Measurements from ENCODE around the gene PDE6B.
"Not testable (repeated sequence)": the region's sequence is repeated elsewhere in the genome, so short reads cannot be mapped to it uniquely, and the experiment has no call there.

Gene PDE6B

DNA sequence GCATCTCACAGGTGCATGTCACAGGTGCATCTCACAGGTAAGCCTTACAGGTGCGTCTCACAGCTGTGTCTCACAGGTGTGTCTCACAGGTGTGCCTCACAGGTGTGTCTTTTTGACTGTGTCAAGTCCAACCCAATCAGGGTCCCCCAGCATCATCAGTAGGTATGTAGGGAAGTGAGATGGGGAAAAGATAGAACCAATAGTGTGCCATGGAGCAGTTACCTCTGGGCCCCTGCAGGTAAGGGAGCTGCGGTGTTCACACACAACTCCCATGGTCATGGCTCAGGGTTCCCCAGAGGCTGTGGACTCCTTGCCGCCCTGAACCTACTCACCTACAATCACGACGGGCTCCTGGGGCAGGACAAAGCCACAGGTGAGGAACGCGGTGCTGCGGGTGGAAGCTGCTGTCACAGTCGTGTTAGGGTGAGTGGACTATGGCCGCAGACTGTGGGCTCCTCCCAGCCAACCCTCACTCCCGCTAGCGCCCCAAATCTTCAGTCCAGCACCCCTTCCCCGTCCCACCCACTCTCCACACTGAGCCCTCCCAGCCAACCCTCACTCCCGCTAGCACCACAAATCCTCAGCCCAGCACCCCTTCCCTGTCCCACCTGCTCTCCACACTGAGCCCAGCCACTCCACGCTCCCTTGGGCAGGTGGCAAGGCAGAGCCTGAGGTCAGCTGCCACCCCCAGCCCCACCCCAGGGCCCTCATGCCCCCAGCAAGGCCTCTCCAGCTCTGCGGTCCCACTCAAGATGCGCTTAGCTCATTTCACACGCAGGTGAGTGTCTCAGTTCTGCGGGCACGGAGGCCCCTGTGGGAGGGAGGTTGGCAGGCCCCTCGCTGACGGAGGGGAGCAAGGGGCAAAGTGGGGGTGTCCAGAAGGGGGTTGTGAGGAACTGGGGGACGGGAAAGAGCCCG is 2.1 kb upstream of the PDE6B start:
- DNase-seq: no peak

DNA sequence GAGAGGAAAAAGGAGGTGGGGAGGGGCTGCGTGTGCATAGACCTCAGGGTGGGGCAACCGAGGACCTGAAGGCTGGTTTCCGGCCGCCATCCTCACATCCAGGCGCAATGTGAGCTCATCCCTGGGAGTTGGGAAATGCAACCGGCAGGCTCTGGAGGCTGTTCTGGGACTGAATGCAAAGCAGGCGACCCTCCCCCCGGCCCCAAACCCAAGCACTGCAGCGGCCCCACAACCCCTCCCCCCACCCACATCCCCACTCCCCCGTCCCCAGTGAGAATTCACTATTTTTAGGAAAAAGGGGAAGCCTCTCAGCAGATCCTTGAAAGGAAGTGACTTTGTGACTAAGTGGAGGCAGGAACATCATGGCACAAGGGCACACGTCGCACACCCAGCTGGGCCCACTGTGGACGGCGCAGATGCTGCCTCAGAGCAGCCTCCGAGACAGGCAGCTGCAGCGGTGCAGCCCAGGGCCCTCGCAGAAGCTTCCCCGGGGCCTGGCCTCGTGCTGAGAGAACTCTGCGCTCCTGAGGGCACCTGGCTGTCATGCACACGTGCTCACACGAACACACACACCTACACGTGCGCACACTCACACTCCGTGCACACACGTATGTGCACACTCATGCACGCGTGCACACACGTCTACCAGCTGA is 1.3 kb upstream of the PDE6B start:
- DNase-seq: no peak

DNA sequence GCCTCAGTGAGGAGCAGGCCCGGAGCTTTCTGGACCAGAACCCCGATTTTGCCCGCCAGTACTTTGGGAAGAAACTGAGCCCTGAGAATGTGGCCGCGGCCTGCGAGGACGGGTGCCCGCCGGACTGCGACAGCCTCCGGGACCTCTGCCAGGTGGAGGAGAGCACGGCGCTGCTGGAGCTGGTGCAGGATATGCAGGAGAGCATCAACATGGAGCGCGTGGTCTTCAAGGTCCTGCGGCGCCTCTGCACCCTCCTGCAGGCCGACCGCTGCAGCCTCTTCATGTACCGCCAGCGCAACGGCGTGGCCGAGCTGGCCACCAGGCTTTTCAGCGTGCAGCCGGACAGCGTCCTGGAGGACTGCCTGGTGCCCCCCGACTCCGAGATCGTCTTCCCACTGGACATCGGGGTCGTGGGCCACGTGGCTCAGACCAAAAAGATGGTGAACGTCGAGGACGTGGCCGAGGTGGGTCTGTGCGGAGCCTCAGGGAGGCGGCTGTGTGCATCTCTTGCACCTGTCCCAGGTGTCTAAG is 323 bp downstream of the PDE6B start:
- no peak for DNase-seq

DNA sequence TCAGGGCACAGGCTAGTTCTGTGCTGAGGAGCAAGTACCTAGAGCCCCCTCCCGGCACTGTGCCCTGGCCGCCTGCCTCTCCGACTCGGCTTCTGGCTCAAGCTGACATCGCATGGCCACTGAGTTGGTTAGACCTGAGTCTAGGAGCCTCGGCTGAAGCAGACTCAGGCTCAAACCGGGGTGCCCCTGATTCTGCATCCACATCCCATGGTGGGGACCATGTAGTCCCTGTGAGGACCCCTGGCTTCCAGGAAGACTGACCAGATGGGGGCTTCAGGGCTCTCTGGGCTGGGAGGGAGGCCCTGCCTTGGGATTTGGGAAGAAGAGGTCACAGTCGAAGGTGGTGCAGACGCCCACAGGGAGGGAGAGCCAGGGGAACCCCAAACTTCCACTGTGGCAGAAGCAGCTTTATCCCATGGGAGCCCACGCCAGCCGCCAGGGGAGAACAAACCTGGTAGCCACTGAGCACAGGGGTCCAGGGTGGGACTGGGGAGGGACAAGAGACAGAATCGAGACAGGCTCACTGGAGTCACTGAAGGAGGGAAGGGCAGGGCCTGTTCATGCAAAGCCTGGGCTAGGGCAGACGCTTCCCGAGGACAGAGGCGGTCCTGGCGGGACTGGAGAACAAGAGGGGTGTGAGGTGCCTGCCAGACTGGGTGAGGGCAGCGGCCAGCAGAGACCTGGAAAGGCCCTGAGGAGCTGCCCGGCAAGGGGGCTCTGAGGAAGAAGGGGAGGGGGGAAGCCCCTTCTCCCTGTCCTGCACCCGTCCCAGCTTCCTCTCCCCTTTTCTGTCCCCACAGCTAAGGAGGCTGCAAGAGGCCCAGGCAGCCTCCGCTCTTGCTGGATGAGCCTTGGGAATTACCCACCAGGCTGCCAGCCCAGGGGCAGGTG is 1.1 kb downstream of the PDE6B start:
- no peak for DNase-seq

DNA sequence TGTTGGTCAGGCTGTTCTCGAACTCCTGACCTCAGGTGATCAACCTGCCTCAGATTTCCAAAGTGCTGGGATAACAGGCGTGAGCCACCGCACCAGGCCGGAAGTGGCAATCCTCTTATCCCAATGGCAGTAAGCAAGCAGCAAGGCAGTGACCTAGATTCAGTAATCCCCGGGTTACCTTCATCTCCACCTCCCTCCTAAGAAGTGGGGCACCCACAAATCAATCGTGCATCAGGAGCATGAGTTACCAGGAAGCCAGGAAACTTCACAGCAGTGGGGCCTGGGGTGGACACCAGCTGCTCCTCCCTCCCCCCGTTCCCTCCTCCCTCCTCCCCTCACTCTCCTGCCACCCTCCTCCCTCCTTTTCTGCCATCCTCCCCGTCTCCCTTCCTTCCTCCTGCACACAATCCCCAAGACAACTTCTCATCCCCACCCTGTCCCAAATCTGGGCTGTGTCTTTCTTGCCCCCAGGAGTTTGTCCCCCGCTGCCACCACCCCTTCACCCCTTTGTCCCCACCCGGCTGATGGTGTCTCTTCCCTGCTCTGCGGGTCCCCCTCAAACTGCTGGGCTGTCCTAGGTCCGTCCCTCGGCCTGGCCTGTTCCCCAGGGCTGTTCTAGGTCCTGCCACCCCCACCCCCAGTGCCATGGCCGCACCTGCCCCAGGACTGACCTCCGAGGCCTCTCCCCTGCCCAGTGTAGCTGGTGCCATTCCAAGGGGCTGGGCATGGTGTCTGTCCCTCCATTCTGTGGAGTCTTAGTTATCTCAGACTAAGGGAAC is 2.2 kb downstream of the PDE6B start:
- DNase-seq: no peak

DNA sequence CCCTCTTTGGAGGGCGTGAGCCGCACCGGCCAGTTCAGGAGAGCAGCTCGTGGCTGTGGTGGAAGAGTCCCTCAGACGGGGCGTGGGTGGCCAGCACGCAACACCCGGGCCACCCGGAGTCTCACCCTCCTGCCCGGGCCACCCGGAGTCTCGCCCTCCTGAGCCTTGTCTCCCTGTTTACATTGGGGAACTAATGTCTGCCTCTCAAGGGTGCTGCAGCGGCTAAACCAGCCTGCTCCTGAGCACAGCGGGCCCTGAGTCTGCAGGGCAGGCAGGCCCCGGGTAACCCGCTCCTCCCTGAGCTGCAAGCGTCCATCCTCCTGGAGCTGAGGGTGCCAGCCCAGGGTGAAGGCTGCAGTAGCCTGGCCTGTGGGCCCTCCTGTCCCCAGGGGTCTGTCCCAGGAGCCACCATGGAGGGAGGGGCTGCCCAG is 3.0 kb downstream of the PDE6B start:
- DNase-seq: no peak

DNA sequence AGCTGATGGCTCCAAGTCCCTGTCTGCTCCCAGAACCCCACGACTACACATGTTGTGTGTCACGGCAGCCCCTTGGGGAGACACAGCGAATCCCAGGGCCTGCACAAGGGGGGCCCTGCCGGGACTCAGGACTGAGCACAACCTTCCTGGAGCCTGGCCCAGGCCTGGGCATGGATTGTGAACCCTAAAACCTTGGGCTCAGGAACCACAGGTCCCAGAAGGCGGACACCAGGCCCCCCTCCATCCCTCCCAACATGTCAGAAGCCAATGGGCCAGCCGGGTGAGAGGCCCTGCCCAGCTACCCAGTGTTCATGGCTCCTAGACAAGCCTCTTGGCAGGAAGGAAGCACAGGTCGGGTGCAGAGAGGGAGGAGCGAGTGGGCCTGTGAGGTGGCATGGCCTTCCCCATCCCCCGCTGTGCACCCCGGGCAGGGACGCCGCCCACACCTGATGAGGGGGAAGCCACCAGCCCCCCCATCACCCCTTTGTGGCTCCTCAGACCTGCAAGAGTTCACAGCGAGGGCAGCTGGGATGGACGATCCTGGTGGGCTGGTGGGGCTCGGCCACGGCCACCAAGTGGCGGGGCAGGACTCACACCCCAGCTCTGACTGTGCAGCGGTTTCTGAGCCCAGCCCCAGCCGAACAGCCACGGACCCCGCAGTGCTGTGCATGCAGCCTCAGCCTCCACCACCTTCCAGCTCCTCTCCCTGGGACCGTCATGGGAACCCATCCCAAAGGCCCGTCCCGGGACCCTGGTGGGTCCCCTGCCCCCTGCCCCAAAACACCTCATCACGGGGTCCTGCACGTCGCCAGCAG is 3.7 kb downstream of the PDE6B start:
- no peak for DNase-seq

DNA sequence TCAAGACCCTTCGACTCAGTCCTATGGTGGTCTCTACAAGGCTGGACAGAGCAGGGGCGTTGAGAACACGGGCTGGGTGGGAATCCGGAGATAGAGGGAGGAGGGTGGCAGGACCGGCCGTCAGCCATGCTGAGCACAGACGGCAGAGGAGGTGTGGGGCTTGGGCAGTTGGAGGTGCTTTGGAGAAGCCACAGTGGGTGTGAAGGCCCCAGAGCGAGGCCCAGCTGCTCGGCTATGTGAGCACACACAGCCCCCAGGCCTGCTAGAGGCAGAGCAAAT is 4.2 kb downstream of the PDE6B start:
- DNase-seq: no peak

DNA sequence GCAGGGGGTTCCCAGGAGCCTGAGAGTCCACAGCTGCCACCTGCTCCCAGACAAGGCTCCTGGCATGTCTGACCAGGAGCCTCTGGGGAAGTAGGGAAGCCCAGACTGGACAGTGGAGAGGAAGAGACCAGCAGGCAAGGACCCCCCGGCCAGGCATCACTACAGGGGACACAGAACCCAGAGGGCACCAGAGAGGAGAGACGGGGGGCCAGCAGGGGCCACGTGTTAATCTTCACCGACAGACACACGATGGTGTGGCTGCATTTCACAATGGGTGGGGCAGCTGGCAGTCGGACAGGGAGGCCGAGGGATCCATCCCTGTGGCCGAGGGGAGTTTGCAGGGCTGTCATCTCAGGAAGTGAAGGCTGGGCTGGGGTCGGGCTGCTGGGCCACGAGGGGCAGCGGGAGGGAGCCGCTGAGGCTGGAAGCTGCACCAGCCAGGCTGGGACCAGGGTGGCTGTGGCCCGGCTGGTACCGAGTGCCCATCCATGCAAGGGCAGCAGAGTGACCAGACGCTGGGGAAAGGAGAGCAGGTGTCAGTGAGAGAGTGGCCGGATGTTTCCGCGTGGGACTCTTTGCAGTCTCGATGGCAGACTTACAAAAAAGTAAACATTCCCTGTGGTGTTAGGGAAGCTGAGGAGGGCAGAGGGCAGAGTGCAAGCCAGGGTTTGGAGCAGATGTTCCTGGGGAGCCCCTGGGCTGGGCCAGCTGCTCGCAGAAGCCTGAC is 4.7 kb downstream of the PDE6B start:
- DNase-seq: no peak

DNA sequence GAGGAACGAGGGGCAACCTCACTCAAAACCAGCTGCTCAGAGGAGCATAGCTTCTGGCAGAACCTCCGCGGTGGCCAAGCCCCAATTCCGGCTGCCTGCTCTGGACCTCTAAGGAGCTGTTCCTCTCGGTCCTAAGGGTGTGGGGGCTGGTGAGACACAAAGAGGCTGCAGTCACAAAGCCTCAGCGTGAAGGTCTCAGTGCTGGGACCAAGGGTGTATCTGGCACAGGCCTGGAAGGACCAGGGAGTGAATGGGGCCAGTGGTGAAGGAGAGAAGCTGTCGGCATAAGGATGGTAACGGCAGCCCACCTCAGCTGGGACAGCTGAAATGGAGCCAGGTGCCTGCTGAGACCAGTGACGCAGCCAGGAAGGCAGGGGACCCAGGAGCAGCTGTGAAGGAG is 5.3 kb downstream of the PDE6B start:
- DNase-seq: no peak

DNA sequence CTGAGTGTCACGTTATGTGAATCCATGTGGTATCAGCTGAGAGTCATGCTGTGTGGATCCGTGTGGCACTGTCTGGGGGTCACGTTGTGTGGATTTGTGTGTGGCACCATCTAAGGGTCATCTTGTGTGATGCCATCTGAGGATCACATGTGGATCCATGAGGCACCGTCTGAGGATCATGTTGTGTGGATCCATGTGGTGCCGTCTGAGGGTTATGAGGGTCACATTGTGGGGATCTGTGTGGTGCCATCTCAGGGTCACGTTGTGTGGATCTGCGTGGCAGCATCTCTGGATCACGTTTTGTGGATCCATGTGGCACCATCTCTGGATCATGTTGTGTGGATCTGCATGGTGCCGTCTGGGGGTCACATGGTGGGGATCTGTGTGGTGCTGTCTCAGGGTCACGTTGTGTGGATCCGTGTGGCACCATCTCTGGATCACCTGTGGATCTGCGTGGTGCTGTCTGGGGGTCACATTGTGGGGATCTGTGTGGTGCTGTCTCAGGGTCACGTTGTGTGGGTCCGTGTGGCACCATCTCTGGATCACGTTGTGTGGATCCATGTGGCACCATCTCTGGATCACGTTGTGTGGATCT is 6.9 kb downstream of the PDE6B start:
- DNase-seq: no peak

DNA sequence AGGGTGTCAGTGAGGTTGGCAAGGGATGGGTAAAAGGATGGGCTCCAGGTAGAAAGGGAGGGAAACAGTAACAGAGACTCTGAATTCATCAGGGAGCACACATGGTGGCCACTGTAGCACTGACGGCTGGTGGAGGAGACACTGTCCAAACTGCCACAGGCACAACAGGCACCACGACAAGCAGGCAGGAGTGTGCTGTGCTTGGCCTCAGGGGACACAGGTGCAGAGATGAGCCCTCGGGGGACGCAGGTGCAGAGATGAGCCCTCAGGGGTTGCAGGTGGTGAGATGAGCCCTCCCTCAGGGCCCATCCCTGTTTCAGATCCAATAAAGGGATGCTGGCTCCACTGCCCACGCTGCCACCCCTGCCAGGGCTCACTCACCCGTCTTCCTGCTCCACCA is 7.6 kb downstream of the PDE6B start:
- no peak for DNase-seq

DNA sequence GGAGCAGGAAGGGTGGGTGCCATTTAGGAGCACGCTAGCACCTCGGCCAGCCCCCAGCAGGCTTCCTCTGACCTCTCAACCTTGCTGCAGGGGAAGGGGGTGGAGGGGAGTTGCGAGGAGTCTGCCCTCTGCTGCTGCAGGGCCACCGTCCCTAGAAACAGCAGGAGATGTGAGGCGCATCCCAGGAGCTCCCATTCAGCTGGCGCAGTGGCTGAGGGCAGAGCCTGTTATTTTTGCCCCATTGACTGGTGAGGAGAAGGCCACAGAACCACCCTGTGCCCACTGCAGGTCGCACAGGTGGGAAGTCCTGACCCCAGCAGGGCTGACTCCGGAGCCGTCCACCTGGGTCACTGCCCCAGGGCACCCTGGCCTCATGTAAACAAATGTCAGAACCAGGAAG is 8.0 kb downstream of the PDE6B start:
- DNase-seq: no peak

DNA sequence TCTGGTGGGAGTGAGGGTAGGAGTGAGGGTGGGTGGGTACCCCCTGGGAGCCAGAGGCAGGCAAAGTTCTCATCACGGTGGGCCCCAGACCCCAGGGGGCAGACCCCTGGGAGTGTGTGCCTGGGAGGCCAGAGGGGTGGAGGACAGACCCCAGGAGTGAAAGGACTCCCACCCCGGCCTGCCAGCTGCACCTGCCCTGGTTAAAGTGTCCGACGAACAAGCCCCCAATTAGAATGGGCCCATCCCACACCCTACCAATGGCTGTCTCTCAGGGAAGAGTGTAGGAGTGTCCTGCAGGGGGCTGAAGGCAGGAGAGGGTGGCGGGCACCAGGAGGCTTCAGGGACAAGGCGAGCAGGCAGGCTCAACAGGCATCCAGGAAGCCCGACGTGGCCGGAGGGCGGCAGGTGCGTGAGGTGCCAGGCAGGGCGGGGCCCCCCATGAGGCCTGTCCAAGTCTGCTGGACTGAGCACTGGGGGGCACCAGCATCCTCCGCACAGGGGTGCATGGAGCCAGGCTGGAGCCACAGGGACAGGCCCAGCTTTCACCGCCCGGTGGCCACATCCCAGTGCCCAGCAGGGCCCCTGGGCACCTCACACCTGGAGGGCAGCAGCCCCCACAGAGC is 8.7 kb downstream of the PDE6B start:
- DNase-seq: no peak

DNA sequence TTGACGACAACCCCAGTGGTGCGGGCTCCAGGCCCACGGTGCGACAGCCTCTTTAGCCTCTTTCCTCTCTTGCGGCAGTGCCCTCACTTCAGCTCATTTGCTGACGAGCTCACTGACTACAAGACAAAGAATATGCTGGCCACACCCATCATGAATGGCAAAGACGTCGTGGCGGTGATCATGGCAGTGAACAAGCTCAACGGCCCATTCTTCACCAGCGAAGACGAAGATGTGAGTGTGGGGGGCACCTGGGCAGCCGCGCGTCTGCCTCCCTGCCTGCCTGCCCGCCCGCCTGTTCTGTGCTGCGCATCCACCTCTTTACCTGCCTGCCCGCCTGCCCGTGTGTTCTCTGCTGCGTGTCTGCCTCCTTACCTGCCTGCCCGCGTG is 9.2 kb downstream of the PDE6B start:
- no peak for DNase-seq

DNA sequence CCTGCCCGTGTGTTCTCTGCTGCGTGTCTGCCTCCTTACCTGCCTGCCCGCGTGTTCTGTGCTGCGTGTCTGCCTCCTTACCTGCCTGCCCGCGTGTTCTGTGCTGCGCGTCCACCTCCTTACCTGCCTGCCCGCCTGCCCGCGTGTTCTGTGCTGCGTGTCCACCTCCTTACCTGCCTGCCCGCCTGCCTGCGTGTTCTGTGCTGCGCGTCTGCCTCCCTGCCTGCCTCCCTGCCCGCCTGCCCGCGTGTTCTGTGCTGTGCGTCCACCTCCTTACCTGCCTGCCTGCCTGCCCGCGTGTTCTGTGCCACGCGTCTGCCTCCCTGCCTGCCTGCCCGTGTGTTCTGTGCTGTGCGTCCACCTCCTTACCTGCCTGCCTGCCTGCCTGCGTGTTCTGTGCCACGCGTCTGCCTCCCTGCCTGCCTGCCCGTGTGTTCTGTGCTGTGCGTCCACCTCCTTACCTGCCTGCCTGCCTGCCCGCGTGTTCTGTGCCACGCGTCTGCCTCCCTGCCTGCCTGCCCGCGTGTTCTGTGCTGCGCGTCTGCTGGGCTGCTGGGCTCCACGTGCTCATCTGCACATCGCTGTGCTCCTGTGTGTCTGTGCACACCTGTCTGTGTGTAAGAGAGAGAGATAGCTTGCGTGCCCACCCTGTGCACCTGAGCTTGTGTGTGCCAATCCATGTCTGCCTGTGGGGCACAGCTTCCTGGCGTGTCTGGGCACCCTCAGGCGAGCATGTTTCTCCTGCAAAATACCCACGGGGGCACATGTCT is 9.9 kb downstream of the PDE6B start:
- not testable (repeated sequence) for DNase-seq

DNA sequence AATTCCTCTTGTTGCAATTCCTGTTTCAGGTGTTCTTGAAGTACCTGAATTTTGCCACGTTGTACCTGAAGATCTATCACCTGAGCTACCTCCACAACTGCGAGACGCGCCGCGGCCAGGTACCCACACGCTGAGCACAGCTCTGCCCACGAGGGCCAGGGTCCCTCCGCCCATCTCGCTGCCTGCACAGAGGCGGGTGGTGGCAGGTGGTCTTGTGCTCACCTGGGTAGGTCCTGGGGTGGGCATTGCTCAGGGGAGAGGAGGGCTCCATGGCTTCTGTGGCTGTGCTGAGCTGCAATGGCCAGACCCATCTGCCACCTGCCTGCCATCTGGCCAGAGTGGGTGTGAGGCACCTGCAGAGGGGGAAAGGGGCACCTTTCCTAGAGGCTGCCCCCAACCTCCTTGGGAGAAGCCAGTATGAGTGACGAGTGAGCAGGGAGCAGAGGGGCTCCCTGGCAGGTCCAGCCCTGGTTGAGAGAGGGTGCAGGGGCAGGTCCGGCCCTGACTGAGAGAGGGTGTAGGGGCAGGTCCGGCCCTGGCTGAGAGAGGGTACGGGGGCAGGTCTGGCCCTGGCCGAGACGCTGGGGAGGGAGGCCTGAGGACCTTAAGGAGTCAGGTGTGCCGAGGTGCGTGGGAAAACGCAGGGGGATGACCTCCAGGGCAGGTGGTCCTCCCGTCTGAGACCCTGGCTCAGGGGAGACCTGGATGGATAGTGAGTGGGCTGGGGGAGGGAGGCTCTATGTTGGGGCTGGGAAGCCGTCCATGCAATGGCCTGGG is 10.7 kb downstream of the PDE6B start:
- no peak for DNase-seq

DNA sequence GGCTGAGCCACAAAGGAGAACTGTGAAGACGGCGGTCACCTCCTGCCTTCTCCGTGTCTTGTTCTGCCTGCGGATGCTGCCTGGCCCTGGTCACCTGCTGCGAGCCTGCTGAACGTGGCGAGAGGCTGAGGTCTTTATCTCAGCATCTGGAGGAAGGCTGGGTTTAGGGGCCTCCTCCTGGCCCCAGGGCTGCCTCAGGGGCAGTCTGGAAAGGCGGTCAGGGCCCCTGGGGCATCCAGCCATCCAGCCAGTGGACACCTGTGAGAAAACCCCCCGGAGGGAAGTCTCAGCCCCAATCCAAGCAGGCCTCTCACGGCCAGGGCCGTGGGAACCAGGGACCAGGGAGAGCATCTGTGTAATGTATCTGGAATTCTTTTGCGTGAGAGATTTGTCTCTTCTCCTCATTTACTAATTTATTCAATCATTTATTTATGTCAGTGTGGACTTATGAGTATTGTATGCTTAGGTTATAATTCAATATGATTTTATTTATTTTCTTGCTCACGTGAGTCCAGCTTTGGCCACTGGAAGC is 11.3 kb downstream of the PDE6B start:
- DNase-seq: no peak

Data from kidney glomerular epithelial cell (primary cell).